NCI-H1105 (cell line): ENCODE data around the gene EIF6.
A peak's percentile ranks its signal among the peaks of the same experiment; 100 is the strongest.

Experiments
- DNase-seq: peaks from one replicate; lab custom pipeline; 2025; lab: John Stamatoyannopoulos, UW

EIF6 gene

GRCh38 chr20:35312318-35312717, 27.7 kb upstream of the EIF6 start:
- DNase-seq, result no peak

GRCh38 chr20:35311822-35312221, 27.2 kb upstream of the EIF6 start:
- DNase-seq, result no peak

GRCh38 chr20:35311409-35311808, 26.8 kb upstream of the EIF6 start:
- DNase-seq, result no peak

GRCh38 chr20:35307666-35308653, 23.4 kb upstream of the EIF6 start:
- peak; percentile 85 for DNase-seq

- peak; percentile 46 for DNase-seq
Measured at GRCh38 chr20:35306931-35307517, 22.5 kb upstream of the EIF6 start.

- DNase-seq, result no peak
Measured at GRCh38 chr20:35305682-35306556, 21.3 kb upstream of the EIF6 start.

- no peak for DNase-seq
Measured at GRCh38 chr20:35304956-35305355, 20.4 kb upstream of the EIF6 start.

- DNase-seq, result peak; percentile 83
Measured at GRCh38 chr20:35303735-35304491, 19.3 kb upstream of the EIF6 start.

GRCh38 chr20:35303382-35303734, 18.8 kb upstream of the EIF6 start:
- no peak for DNase-seq

- no peak for DNase-seq
Measured at GRCh38 chr20:35302421-35303335, 18.1 kb upstream of the EIF6 start.

GRCh38 chr20:35301426-35301825, 16.9 kb upstream of the EIF6 start:
- DNase-seq, result no peak

GRCh38 chr20:35300469-35301262, 16.1 kb upstream of the EIF6 start:
- no peak for DNase-seq

- DNase-seq, result no peak
Measured at GRCh38 chr20:35299780-35300179, 15.2 kb upstream of the EIF6 start.

- no peak for DNase-seq
Measured at GRCh38 chr20:35298264-35298663, 13.7 kb upstream of the EIF6 start.

- no peak for DNase-seq
Measured at GRCh38 chr20:35297740-35298139, 13.2 kb upstream of the EIF6 start.

GRCh38 chr20:35297155-35297554, 12.6 kb upstream of the EIF6 start:
- DNase-seq, result no peak

GRCh38 chr20:35296101-35296554, 11.6 kb upstream of the EIF6 start:
- peak; percentile 77 for DNase-seq

GRCh38 chr20:35295674-35296073, 11.1 kb upstream of the EIF6 start:
- DNase-seq, result no peak

- no peak for DNase-seq
Measured at GRCh38 chr20:35295058-35295457, 10.5 kb upstream of the EIF6 start.

- no peak for DNase-seq
Measured at GRCh38 chr20:35294293-35294685, 9.7 kb upstream of the EIF6 start.
